HG02852 (cell line): ENCODE data around the gene JARID2.
"Not testable (repeated sequence)": the region's sequence is repeated elsewhere in the genome, so short reads cannot be mapped to it uniquely, and the experiment has no call there.

Experiments used
- ATAC-seq: cut with Tn5 transposase; IDR thresholded peaks from one replicate; pipeline ENCODE4 v1.9.1; 2021; ENCODE audit warnings: mild to moderate bottlenecking, moderate library complexity; ENCODE audit not compliant: unreplicated experiment

Gene JARID2

DNA sequence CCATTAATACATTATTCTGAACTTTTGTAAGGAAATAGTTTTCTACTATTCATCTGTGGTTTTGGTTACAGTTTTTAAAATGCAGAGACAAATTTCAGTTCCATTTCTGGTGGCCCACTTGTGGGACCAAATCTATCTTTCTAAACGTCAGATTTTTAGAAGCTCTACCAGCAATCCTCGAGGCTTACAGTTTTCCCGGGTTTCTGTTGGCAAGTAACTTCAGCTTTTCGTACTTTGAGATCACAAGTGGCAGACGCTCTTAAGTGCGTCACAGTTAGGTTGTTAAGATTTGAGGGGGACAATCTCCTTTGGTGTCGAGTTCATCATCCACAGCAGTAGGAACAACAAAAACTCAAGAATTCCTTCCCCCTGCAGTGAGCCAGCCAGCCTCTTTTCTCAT lies 60.0 kb downstream of the JARID2 start:
- no peak for ATAC-seq

DNA sequence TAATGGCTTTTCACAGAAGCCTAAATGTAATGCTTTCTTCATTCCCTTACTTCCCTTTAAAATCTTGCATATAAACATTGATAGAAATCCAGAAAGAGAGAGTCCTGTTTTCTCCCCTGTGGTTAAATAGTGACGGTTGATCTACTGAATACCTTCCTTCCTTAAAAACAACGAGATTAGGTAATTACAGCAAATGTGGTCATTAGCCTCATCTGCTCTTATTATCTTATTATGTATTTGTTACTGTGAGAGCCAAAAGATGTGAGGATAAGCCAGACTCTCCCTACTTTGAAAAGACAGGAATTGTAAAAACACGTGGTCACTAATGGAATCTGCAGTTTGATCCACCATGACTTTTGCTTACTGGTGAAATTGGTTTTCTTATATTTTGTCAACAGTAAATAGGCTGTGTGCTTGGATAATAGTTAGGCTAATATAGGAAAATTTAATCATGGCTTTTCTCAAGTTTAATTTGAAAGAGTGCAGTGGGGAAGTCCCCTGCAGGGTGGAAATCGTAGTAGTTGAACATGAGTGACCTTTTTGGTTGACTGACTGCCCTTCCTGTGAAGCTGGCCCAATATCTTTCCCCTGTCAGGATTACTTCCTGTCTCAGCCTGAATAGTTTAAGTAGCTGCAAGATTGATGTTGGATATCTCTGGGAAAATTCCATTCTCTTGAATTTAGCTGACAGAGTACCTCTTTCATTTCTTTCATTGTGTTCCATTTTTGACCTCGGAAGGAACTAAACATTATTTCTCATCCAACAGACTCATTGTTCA lies 62.8 kb downstream of the JARID2 start:
- ATAC-seq: no peak

DNA sequence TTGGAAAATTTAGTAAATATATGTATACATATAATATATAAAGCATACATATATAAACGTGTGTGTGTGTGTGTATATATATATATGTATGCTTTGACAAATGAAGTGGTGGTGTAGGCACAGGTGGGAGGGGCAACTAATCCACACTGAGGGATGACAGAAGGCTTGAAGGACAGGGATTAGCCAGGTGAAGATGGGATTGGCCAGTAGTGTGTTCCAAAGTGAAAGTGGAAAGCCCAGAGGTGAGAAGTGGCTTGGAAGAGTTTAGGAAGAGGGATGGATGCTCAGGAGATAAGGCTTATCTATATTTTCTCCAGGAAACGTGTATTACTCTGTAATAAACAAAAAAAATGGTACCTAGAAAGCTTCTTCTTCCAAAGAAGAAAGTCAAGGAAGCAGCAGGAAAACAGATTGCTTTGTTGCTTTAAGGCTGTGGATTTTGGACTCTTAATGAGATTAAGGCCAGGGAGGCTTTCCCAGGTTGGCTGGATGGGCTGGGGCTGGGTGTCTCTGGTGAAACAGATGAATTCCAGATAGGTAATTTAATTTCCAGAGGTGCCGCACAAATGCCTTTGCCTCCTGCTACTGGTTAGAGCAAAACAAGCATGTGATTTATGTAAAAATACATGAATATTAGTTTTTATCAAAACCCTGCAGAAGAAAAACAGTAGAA lies 63.9 kb downstream of the JARID2 start:
- no peak for ATAC-seq

DNA sequence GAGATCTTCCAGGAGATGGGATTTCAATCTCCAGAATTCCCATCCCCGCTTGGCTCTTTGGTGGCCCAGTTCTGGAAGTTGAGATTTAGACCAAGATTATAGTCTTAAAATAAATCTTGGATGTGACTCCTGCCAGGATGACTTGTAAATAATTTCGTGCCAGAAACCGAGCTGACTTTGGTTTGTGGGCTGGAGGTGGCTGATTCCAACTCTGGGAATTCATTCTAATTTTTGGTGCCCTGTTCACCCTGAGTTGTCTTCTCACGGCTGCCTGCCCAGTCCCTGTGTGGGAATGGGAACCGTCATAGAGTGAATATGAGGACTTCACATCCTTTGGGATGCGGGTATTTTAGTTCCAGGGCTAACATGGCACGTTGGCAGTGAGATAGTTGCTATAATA lies 64.8 kb downstream of the JARID2 start:
- no peak for ATAC-seq

DNA sequence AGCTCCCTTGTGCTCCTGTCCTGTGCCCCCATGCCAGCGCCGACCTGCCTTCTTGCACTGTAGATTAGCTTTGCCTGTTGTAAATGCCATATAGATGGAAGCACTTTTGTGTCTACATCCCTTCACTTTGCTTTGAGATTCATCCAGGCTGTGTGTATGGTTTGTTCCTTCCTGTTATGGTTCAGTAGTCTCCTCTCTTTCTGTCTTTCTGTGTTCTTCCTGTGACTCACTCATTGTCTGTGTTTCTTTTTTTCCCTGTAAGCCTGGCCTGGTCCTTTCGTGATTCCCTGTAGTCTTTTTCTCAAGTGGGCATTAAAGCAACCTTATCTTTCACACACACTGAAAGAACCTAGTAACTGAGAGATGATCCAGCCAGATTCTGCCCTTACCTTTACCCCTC lies 66.6 kb downstream of the JARID2 start:
- no peak for ATAC-seq

DNA sequence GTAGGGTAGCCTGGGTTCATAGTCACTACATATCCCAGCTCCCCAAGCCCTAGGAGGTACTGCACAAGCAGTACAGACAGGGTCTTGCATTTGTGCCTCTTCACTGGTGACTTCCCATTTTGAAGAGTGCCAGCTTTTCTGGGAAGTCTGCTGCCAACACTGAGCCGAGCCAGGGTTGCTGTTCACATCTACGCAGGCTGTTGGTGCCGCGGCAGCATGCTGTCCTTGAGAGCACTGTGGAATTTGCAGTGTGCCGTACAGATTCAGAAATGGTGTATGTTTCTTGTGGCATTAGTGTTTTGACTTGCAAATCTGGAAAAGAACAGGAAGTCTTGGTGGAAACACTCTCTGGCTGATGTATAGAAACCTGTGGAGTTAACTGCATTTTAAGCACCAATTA lies 67.5 kb downstream of the JARID2 start:
- no peak for ATAC-seq

DNA sequence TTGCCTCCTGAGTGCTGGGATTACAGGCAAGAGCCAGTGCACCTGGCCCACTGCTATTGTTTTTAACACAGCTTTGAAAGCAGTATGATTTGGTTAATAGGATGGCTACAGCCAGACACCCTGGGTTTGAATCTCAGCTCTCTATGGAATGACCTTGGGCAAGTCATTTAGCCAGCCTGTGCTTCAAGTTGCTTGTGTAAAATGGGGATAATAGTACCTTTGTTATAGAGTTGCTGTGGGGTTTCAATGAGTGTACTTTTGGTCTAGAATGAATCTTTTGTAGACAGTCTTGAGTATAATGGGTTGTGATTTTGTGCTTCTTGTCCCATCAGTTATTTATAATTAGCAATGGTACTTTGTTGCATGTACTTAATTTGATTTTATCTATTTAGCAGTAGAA lies 70.9 kb downstream of the JARID2 start:
- no peak for ATAC-seq

DNA sequence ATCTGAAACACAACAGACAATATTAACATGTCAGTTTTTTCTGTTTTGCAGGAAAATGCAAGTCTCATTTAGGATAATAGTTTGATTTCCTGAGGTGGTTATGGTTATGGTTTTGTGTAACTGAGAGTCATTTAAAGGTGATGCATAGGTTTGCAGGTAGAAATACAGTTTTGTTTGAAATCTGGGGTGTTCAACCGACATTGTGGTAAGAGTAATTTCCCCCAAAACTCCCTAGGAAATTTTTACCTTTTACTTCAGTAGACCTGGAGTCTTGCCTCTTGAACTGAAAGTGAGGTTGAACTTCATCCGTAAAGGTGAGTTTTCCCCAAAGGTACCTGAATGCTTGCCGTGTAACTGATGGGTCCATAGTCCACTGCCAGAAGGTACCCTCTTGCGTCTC lies 71.4 kb downstream of the JARID2 start:
- no peak for ATAC-seq

DNA sequence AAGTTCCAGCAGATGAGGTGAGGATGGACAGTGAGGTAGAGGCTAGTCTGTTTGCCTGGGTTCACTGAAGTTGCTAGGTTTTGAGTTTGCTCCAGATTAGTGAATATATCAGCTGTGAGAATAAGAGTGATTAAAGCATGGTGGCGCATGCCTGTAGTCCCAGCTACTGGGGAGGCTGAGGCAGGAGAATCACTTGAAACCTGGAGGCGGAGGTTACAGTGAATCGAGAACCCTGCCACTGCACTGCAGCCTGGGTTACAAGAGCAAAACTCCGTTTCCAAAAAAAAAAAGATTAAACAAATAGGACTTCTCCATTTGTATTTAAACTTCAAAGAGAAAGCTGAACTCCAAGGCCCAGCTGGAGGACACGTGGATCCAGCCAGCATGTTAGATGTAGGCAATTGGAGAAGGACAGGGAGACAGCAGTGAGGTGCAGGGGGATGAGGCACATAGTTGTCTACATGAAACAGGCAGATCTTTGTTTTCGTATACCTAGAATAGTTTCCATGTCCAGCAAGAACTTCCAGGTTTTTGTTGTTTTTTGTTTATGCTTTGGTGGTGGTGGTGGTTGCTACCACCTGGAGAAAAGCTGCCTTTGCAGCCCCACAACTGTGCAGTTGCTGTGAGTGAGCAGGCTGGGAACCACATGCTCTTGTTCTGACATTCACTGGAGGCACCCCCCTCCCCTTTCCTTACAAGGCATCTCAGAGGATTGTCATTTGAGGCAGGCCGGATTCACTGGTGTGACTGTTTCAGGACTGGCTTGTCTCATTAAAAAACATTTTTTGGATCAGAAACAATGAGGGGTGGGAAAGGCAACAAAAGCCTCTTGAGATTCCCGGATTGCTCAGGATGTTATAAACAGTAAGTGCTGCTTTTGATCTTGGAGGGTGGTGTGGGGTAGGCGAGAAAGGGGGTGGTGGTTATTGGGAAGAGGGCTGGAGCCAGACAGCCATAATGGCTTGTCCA lies 72.3 kb downstream of the JARID2 start:
- ATAC-seq: no peak

DNA sequence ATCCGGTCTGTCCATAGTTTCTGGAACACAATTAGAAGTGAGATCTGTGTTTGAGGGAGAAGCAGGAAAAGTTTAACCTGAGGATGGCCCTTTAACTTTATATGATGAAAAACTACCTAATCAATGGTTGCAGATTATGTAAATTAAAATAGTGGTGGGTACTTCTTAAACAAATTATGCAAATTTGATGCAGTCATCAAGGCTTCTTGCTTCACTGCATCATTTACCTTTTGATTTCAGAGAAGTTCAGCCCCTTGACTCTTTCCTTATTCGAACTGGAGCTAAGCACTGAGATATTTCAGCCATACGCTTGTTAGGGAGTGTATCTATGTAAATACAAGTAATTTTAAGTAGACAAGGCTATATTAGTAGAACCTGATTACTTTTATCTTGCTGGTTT lies 73.8 kb downstream of the JARID2 start:
- no peak for ATAC-seq

DNA sequence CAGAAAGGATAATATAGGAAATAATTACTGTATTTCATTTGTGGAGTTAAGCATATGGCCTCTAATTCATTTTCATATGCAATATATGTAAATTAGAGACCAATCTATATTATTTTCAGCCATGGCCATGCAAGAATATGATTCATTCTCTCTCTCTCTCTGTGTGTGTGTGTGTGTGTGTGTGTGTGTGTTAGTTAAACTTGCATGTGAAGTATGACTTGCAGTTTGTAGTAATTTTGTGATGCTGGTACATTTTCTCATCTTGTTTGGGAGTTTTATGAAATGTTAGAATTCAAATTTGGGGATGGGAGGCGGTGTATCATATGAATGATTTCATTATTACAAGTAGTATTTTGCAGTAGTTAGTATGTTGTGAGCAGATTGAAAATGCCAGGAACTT lies 74.8 kb downstream of the JARID2 start:
- no peak for ATAC-seq

DNA sequence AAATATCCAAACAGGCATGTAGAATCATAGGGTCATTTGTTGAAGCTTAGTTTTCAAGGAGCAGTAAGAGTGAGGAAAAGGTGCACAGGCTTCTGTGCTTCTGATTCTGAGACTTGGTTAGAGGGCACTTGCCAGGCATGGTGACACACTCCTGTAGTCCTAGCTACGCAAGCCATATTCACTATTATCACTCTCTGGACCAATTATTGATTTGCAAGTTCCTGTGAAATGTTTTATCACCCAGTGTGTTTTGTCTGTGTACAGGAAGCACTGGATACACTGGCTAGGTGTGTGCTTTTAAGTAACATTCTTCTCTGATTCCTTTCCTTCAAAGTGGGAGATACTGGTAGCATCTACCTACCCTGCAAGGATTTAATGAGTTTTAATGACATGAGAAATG lies 76.3 kb downstream of the JARID2 start:
- ATAC-seq: no peak

DNA sequence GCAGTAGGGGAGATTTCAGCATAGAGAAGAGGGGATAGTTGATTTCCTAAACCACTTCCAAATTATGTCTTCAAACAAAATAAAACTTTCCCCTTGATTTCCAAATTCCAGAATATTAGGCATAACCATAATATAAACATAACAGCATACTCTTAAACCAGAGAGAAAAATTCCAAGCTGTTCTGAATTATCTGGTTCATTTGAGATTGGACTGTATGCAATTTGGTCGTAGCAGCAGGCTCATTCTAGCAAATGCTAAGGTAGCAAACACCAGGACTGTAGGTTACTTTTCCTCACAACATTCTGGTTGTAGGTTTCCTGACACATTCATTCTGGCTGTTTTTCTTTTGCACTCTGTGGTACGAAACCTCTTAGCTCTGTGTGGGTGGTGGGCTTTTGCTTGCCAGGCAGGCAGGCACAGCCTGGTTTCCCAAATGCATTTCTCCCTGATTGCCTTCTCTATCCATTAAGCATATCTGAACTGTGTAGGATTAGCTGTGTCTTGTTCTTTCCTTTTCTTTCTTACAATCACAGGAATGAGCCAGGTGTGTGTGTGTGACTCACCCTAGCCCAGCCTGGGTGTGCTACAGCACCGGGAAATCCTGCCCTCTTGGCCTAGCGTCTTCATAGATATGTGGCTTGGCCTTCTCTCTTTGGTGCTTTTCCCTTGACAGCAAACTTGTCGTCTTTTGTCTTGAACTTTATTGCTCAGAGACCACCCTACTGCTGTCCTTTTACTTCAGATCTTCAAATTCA lies 77.1 kb downstream of the JARID2 start:
- ATAC-seq: no peak

DNA sequence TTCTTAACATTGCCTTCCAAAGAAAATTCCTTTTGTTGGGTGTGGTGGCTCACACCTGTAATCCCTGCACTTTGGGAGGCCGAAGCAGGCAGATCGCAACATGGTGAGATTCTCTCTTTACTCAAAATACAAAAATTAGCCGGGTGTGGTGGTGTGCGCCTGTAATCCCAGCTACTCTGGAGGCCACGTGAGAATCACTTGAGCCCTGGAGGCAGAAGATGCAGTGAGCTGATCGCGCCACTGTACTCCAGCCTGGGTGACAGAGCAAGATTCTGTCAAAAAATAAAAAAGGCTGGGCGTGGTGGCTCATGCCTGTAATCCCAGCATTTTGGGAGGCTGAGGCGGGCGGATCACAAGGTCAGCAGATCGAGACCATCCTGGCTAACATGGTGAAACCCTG lies 77.7 kb downstream of the JARID2 start:
- not testable (repeated sequence) for ATAC-seq

DNA sequence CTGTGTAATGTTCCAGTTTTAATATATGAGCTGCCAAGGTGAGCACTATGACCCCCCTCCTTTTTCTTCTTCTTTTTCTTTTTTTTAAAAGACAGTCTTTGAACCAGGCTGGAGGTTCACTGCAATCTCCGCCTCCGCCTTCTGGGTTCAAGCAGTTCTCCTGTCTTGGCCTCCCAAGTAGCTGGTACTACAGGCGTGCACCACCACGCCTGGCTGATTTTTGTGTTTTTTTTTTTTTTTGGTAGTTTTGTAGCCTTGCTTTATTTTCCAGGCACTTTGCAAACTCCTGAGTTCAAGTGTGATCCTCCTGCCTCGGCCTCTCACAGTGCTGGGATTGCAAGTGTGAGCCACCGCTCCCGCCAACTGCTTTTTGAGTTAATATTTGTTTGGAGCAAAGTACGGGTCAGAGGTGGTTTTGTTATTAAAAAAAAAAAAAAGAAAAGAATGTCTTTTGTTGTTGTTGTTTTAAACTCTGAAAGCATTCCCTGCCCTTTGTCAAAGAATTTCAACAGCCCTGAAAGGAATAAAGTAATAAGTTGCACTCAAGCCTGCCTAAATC lies 78.6 kb downstream of the JARID2 start:
- ATAC-seq: no peak

DNA sequence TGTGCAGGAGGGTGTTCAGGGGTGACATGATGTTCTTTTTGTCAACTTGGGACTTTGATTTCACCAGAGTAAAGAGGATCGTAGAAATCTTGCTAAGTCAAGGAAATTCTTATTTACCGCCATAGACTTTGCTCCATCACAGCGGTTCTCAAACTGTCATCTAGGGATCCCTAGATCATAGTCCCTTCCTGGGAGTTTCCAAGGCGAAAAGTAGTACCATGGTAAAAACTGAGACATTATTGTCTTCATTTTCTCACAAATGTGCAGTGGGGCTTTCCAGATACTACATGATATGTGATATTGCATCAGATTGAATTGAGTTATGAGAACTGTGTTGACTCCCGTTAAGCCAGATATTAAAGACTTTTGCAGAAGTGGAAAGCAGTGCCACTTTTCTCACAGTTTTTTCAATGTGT lies 79.7 kb downstream of the JARID2 start:
- no peak for ATAC-seq

DNA sequence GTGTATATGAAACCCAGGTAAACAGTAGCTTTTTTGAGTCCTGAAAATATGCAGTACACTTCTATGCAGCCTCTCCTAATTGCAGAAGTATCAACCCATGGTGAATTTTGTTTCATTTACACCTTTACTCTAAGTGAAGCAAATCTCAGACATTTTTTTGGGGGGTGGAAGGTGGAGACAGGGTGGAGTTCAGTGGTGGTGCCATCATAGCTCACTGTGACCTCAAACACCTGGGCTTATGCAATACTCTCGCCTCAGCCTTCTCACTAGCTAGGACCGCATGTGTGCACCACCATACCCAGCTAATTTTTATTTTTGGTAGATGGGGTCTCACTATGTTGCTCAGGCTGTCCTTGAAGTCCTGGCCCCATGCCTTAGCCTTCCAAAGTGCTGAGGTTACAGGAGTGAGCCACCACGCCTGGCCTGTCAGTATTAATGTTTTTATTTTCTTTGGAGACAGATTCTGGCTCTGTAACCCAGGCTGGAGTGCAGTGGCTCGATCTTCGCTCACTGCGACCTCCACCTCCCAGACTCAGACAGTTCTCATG lies 80.3 kb downstream of the JARID2 start:
- no peak for ATAC-seq

DNA sequence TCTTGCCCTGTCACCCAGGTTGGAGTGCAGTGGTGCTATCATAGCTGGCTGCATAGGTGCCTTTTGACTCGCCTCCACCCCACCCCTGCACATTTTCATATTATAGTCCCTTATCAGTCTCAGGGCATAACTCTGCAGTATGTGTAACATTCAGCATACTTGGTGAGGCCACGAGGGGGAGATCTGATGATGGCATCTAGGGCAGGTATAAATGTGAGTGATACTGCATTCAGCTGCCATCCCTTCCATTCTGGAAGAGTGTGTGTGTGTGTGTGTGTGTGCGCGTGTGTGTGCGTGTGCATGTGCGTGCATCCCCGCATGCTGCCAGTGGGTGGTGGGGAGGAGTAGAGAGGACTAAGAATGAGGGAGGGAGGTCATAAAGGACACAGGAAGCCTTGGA lies 81.4 kb downstream of the JARID2 start:
- ATAC-seq: no peak

DNA sequence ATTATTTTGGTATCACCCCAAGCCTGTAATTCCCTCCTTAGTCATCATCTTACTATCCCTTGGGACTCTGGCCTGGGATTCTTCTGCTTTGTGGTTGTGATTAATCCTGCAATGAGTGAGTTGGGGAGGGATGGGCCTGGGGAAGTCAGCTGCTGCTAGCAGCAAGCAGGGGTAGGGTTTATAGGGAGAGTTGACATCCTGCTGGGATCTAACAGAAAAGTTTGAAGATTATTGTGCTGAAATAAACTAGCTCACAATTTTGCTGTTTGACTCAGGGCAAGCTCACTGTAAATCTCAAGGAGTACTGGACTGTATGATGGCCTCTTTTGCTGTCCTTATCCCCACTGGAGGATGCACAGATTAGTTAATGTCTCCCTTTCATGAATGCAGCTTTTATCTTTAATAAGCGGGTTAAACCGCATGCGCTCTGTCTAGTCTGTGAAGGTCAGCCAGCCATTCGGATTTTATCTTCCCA lies 83.4 kb downstream of the JARID2 start:
- ATAC-seq: no peak
